ENCODE results near the gene ADPRH. TPM values are rescaled to one million over a fixed set of nuclear protein-coding genes. Genes with fewer than 3 reads are reported as not detected.

ADPRH gene
- total RNA-seq, 2 donors from 2014 or later = 7.5 to 9.7 TPM

DNA sequence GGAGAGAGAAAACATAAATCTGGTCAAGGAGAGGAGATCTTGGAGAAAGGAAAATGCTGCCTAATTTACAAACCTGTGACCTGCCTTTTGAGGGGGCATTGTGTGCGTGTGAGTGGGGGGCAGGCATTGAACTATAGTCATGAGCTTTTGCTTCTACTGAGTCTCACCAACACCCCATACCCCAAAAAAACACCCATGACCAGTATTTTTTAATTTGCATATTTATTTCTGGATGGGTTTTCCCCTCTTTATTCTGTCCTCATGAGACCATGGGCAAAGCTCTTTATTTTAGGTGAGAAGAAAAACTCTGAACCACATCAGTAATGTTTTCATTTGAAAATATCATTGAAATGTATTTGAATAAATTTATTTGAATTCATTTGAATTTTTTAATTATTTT is 40.5 kb upstream of the ADPRH start:
- TF ChIP-seq, protein P1, sequence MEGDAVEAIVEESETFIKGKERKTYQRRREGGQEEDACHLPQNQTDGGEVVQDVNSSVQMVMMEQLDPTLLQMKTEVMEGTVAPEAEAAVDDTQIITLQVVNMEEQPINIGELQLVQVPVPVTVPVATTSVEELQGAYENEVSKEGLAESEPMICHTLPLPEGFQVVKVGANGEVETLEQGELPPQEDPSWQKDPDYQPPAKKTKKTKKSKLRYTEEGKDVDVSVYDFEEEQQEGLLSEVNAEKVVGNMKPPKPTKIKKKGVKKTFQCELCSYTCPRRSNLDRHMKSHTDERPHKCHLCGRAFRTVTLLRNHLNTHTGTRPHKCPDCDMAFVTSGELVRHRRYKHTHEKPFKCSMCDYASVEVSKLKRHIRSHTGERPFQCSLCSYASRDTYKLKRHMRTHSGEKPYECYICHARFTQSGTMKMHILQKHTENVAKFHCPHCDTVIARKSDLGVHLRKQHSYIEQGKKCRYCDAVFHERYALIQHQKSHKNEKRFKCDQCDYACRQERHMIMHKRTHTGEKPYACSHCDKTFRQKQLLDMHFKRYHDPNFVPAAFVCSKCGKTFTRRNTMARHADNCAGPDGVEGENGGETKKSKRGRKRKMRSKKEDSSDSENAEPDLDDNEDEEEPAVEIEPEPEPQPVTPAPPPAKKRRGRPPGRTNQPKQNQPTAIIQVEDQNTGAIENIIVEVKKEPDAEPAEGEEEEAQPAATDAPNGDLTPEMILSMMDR (IDR thresholded peaks at IDR 0.05) = no peak
- Histone ChIP-seq H3K36me3 (no peaks in the 10 kb centered on the region), H3K27me3 (no peaks in the 10 kb centered on the region), H3K4me3 (no peak overlapping the region), H3K27ac (no peak overlapping the region), H3K4me1 (no peaks in the 10 kb centered on the region), H3K9me3 (no peaks in the 10 kb centered on the region)
- no peak for DNase-seq (ENCODE audit: low spot score)

GRCh38 chr3:119541547-119541946 is 37.7 kb upstream of the ADPRH start:
- TF ChIP-seq, protein P1 (IDR thresholded peaks at IDR 0.05) = no peak
- Histone ChIP-seq H3K36me3 (no peaks in the 10 kb centered on the region), H3K27me3 (no peaks in the 10 kb centered on the region), H3K9me3 (no peaks in the 10 kb centered on the region), H3K27ac (no peak overlapping the region), H3K4me1 (no peaks in the 10 kb centered on the region), H3K4me3 (no peak overlapping the region)
- DNase-seq (ENCODE audit: low spot score) = no peak

DNA sequence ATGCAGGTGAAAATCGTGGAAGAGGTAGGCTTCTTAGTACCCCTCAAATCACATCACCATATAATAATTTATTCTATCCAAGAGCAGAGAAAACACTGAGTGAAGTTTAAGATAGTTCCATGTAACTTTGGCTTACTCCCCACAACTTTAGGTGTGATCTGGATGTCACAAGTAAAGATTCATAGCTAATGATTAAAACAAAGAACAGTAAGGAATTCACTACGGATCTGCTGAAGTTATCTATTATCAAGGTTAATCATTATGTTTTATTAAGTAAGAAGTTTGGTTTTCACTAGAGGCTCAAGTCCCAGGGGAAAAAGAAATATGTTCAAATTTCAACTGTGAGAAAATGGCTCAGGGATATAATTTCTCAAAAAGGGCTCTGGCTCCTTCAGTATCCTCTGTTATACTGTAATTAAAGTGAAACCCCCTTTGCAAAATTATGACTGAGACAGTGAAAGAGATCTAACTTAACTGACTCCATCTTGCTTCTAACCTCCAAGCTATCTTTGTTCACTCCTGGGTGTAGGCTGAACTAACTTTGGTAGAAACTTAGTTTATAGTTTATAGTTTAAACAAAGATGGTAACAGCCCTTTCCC is 37.0 kb upstream of the ADPRH start:
- no peak overlapping the region for H3K4me3 ChIP-seq
- TF ChIP-seq, protein P1 (IDR thresholded peaks at IDR 0.05) = no peak
- no peaks in the 10 kb centered on the region for H3K9me3 ChIP-seq
- no peak for DNase-seq (ENCODE audit: low spot score)
- no peak overlapping the region for H3K27ac ChIP-seq
- H3K36me3 ChIP-seq = no peaks in the 10 kb centered on the region
- no peaks in the 10 kb centered on the region for H3K4me1 ChIP-seq
- no peaks in the 10 kb centered on the region for H3K27me3 ChIP-seq

- Histone ChIP-seq H3K27ac (no peak overlapping the region), H3K27me3 (no peaks in the 10 kb centered on the region), H3K4me1 (no peaks in the 10 kb centered on the region), H3K4me3 (no peak overlapping the region), H3K36me3 (no peaks in the 10 kb centered on the region), H3K9me3 (no peaks in the 10 kb centered on the region)
- DNase-seq (ENCODE audit: low spot score) = no peak
- TF ChIP-seq, protein P1 (IDR thresholded peaks at IDR 0.05) = no peak
Measured at GRCh38 chr3:119543147-119543546, 36.1 kb upstream of the ADPRH start.

DNA sequence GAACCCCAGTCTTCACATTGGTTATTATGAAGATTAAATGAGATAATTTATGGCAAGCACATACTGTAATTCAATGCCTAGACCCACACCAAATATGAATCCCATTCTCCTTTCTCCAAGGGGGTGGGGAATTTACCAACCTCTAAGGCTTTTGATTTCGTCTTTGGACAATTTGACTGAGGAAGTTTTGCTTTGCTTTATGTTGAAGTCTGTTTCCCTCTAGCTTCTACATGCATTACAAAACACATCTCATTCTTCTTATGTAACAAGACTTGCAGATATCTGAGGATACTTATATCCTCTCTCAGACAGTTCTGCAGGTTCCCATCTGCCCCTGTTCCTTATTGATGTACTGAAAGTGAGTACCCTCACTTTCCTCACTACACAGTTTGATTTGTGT is 32.1 kb upstream of the ADPRH start:
- no peak overlapping the region for H3K4me3 ChIP-seq
- no peak for DNase-seq (ENCODE audit: low spot score)
- H3K4me1 ChIP-seq = no peaks in the 10 kb centered on the region
- H3K27ac ChIP-seq = no peak overlapping the region
- TF ChIP-seq, protein P1 (IDR thresholded peaks at IDR 0.05) = no peak
- H3K27me3 ChIP-seq = no peaks in the 10 kb centered on the region
- no peaks in the 10 kb centered on the region for H3K9me3 ChIP-seq
- no peaks in the 10 kb centered on the region for H3K36me3 ChIP-seq

DNA sequence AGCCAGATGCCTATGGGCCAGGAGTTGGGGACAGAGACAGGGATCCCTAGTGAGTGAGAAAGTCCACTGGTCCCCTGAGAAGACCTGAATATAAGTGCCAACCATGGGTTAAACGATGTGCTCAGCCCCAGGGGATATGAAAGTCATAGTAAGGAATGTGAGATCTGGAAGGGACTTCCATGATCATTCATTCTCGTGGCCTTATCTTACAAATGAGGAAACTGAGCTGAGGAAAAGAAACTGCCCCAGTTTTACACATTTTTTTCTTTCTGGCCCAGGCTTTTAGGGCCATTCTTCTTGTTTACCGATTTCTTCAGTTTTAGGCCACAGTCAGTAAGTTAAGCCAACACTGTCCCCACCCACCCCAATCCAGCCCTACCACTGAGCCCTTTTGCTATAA is 31.0 kb upstream of the ADPRH start:
- Histone ChIP-seq H3K9me3 (no peaks in the 10 kb centered on the region), H3K36me3 (no peaks in the 10 kb centered on the region), H3K4me3 (no peak overlapping the region), H3K27me3 (no peaks in the 10 kb centered on the region), H3K27ac (no peak overlapping the region), H3K4me1 (no peaks in the 10 kb centered on the region)
- TF ChIP-seq, protein P1 (IDR thresholded peaks at IDR 0.05) = no peak
- DNase-seq (ENCODE audit: low spot score) = no peak

Measured in right atrium auricular region (tissue), 2 donors.